HG03060 (cell line): Measurements from ENCODE around the gene KXD1.
A peak's percentile ranks its signal among the peaks of the same experiment; 100 is the strongest.
"Not testable (repeated sequence)": the region's sequence is repeated elsewhere in the genome, so short reads cannot be mapped to it uniquely, and the experiment has no call there.

Source experiments
- ATAC-seq: cut with Tn5 transposase; IDR thresholded peaks from one replicate; pipeline ENCODE4 v1.9.1; 2021; ENCODE audit warnings: low read depth, moderate number of reproducible peaks; ENCODE audit not compliant: unreplicated experiment

Gene KXD1, protein sequence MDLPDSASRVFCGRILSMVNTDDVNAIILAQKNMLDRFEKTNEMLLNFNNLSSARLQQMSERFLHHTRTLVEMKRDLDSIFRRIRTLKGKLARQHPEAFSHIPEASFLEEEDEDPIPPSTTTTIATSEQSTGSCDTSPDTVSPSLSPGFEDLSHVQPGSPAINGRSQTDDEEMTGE

DNA sequence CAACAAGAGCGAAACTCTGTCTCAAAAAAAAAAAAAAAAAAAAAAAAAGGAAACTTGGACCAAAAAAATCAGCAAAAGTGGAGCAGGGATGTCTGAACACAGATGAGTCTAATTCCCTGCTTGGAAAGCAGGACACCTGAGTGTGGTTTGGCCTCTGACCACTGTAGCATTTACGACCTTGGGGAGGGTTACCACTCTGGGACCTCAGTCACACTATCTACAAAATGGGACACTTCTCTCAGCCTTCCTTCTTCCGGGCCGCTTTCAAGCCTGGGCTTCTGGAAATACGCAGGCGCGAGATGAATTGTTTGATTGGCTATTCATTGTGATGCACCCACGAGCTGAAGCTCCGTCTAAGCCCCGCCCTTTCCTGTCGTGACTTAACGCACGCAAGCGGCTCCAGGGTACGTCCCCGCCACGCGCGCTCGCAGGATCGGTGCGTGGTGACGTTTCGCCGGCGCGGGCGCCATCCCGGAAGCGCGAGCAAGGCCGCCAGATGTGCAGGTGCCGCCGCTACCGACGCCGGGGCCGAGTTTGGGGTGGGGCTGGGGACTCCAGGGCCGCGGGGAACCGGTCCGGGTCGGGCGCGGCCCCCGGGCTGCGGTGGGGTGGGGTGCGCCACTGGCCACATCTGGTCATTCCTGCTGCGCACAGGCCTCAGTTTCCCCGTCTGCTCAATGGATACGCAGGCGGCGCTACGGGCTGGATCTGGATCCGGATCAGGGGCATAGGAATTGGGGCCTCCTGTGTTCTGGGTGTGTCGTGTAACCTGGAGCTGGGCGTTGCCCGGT, at the start of gene KXD1:
Gene KXD1 (plus strand): TSS at position 460 of the 791 bp plus-strand sequence. CDS start 4,187 bp downstream, outside the sequence.
- peak; percentile 92 for ATAC-seq

DNA sequence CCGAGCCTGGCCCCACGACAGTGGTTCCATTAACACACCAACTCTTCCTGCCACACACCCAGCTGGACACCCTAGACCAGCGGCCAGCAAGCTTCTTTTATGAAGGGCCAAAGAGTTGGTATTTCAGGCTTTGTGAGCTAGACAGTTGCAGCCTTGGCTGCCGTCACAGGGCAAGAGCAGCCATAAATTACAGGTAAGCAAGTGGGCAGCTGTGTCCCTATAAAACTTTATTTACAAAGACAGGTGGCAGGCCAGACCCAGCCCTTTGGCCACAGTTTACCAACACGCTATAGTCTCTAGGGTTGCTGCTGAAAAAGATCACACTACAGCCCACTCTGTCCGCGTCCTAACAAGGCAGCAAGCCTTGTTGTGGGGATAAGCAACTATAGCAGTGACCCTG, 49.1 kb upstream of the KXD1 start:
- no peak for ATAC-seq

DNA sequence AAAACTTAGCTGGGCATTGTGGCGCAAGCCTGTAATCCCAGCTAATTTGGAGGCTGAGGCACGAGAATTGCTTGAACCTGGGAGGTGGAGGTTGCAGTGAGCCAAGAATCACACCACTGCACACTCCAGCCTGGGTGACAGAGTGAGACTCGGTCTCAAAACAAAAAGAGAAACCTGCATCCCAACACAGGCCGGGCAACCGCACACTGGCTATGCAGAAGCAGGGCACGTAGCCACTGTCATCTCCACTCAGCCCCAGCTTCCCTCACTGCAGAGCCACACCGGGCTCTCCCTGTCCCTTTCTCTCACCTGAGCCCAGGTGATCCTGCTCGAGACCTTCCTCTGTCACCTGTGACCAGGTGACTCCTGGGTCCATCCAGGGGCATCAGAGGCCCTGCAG, 47.5 kb upstream of the KXD1 start:
- ATAC-seq = no peak

DNA sequence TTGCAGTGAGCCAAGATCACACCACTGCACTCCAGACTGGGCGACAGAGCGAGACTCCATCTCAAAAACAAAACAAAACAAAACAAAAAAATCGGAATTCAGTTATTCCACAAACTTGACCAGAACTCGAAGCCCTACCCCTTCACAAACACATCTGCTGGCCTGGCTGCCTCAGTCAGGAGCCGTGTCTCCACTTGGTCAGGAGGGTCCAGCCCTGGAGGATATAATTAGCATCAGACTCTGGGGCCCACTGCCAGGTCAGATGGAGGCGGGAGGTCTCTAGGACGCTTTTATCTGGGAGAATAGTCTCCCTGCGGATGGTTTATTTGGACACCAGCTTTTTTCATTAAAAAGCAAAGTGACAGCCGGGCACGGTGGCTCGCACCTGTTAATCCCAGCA, 43.8 kb upstream of the KXD1 start:
- ATAC-seq = no peak

DNA sequence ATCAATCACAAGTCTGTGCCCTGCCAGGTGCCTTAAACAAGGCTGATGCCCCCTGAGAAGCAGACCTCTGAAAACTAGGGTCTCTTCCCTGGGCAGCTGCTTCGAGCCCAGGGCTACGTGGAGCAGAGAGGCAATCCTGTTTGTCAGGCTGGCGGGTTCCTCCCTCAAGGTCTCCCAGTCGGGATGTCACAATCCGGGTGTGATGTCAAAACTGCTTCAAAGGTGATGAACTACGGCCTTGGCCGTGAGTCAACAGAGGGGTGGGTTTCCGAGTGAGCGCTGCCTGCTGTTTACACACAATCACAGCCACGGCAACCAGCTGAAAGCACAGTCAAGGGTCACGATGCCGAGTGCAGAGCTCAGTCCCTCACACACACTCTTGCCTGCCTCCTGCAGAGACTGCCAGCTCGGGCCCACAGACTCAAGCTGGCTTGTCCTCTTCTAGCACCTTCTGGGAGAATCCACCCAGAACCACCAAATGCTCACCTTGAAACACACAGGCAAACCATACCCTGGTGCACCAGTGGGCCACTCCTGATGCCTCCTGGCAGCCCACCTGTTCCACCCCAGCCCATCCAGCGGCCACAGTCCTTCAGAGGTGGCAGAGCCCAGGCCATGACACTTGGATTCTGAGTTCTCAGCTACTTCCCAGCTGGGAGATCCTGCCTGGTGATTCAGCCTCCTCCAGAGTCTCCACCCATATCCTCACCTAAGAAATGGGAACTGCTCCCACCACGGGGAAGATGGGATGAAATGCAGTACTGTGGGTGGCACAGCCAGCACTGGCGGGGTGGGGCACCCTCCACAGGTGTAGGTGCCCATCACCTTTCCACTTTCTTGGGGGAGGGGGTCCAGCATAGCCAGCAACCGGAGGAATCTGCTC, 42.6 kb upstream of the KXD1 start:
- no peak for ATAC-seq

DNA sequence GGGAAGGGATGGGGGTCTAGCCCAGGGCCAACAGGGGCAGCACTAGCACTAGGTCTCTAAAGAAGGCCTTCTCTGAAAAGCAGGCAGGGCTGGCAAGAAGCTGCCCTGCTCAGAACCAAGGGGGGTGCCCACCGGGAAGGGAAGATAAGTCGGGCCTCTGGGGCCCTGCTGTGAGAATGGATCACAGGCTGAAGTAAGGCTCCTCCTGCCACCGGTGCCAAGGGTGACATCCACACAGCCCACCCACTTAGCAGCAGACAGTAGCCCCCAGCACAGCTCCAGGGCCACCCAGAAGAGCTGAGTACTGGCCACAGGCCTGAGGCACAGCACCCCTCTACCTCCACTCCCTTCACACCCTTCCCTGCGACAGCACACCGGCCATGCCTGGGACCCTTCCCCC, 41.7 kb upstream of the KXD1 start:
- no peak for ATAC-seq

DNA sequence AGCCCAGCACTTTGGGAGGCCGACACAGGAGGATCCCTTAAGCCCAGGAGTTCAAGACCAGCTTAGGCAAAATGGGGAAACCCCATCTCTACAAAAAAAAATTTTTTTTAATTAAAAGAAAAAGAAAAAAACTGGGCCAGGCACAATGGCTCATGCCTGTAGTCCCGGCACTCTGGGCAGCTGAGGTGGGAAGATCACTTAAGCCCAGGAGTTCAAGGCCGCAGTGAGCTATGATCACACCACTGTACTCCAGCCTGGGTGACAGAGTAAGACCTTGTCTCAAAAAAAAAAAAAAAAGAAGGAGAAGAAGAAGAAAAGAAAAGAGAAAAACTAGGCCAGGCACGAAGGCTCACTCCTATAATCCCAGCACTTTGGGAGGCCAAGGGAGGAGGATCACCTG, 40.1 kb upstream of the KXD1 start:
- ATAC-seq = no peak

DNA sequence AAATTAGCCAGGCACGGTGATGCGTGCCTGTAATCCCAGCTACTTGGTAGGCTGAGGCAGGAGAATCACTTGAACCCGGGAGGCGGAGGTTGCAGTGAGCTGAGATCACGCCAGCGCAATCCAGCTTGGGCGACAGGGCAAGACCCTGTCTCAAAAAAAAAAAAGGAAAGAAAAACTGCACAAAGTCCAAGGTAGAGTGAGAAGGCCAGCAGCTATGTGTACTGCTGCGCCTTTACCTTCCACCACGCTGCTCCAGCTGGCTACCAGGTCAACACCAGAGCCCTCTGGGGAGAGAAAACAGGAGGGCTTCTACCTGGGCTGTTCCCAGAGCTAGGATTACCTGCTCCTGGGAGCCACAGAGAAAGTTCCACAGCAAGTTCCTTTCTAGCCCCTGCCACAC, 39.0 kb upstream of the KXD1 start:
- no peak for ATAC-seq

DNA sequence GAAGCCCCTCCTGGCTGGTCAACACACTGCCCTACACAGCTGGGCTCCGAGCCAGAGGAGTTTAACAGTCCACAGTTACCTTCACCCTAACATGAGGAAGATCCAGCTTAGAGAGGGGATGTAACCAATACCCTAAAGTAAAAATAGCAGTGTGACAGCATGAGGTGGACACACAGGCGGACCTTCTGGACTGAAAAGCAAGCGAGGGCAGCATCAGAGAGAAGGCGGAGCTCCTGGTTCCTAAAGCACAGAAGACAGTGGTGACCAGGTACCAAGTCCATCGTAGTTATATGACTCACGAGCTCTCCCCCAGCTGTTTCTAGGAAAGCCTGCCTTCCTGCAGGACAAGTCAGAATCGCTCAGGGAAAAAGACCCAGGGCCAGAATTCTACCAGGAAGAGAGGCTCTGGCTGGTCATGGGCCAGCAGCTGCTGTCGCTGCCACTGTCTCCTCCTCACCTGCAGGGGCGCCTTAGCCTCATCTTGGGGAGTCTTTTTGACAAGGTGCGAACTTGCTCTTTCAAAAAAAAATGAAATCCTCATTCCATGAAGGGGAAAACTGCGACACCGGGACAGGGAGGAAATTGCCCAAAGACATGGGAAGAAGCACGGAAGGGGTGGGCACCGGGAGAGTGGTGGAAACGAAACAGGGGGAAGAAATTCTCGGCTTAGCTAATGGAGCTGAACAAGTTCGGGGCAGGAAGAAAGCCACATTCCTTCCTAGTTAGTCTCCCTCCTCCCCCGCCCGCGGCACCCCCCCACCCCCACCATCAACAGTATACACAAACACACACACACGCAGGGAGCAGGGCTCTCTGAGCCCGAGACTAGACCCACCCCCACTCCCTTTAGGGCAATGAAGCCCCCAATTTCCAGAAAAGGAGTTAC, 37.5 kb upstream of the KXD1 start:
- no peak for ATAC-seq

DNA sequence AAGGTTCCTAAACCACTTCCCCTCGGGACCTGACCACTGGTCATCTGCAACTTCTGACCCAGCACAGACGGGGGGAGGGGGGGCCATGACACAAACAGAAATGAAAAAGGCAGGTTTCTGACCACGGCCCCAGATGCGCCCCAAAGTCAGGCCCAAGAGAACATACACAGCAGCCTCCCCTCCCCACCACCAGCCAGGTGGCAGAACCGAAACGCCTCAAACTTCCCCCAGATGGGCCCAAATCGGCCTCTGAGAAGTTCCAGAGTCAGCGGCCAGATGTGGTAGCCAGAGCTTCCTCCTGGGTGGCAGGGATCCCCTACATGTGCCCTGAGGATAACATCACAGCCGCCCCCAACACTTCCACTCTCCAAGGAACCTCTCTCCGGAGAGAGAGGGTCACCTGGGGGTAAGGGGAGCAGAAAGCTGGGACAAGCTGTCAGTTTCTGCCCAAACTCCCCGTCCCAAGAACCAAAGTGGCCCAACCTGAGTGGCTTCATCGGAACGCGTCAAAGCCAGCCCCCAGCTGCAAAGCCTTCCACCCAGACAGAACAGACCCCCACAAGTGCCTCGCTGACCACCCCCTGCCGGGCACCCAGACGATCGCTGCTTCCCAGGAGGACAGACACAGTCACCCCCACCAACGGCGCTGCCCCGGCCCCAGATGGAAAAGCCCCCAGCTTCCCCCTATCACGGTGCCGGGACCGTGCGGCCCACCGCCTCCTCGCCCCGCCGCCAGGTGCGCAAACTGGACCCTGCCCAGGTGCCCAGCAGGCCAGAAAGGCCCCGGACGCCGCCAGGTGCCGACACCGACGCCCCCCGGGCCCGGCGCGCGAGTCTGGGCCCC, 36.6 kb upstream of the KXD1 start:
- ATAC-seq = no peak

DNA sequence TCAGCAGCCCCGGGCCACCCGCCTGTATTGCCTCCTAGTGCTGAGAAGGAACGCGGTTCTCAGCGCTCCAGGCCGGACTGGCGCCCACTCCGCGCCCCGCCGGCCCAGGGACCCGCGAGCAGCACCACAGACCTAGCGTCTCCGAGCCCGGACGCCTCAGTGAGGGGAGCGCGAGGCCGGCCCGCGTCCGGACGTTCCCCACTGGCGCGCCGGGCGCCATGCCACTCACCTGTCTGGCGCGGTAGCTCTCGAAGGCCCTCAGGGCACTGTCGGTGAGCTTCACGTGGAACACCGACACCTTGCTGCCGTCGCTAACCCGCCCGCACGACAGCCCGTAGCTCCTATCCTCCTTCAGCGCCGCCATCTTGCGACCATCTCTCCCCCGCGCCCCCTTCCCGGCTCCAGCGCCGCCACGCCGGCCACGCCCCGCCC, 36.0 kb upstream of the KXD1 start, which contains the start of gene ELL:
Gene ELL (minus strand): TSS at position 379 of the 432 bp plus-strand sequence. CDS start 15 bp downstream, at position 364.
- no peak for ATAC-seq

DNA sequence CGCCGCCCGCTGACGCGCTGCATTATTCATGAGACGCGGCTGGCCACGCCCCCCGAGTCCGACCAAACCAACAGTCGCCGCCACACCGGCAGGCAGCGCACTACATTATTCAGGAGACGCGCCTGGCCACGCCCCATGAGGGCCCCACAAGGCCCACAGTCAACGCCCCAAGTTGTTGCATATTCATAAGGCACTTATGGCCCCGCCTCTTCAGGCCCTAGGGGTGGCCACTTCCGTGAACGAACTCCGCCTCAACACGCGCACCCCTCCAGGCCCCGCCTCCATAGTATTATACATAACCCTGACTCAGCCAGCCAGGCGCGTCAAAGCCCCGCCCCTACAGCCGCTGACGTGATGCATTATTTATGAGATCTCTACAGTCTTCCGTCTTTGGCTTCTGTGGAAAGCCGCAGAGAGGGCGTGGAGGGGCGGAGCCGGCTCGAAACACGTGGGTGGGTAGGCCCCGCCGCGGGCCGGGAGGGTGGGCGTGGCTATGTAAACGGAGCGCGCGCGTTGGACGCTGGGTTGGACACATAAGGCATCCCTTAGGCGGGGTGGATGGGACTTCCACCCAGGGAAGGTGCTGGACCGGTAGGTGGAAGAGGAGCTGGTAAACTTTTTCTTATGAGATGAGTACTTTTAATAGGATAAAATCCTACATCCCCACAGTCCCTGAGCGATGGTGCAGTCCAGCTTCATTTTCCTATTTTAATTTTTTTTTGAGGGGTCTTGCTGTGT, 35.4 kb upstream of the KXD1 start:
- ATAC-seq = peak; percentile 72

DNA sequence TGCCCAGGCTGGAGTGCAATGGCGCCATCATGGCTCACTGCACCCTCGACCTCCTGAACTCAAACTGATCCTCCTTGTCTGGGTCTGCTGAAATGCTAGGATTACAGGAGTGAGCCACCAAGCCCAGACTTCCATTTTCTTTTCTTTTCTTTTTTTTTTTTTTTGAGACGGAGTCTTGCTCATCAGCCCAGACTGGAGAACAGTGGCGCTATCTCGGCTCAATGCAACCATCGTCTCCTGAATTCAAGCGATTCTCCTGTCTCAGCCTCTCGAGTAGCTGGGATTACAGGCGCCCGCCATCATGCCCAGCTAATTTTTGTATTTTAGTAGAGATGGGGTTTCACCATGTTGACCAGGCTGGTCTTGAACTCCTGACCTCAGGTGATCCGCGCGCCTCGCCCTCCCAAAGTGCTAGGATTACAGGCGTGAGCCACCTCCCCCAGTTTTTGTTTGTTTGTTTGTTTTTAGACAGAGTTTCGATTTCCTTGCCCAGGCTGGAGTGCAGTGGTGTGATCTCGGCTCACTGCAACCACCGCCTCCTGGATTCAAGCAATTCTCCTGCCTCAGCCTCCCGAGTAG, 34.7 kb upstream of the KXD1 start:
- not testable (repeated sequence) for ATAC-seq

DNA sequence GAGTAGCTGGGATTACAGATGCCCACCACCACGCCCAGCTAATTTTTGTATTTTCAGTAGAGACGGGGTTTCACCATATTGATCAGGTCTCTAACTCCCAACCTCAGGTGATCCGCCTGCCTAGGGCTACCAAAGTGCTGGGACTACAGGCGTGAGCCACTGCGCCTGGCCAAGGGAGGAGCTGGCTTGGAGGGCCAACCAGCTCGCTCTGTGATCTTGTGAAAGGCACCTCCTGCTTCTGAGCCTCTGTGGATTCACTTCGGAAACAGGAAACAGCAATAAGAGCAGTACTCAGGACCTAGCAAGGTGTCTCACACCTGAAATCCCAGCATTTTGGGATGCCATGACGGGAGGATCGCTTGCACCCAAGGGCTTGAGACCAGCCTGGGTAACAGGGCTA, 33.8 kb upstream of the KXD1 start:
- ATAC-seq = no peak

DNA sequence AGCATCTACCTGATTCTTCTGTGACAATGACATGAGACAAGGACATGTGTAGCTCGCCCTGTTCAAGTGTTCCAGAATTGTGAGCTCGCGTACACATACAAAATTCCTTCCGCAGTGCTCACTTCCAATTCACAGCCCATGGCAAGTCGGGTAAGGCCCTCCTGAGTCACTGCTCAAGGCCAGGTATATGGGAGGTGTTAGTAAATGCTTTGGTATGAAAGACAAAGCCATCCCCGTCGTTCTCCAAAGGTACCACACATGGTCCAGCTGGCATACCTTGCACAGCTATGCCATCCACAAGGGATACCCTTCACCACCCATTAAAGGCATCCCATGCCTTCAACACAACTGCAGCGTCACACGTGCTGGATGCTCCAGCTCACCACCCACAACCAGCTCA, 31.4 kb upstream of the KXD1 start:
- ATAC-seq = no peak

DNA sequence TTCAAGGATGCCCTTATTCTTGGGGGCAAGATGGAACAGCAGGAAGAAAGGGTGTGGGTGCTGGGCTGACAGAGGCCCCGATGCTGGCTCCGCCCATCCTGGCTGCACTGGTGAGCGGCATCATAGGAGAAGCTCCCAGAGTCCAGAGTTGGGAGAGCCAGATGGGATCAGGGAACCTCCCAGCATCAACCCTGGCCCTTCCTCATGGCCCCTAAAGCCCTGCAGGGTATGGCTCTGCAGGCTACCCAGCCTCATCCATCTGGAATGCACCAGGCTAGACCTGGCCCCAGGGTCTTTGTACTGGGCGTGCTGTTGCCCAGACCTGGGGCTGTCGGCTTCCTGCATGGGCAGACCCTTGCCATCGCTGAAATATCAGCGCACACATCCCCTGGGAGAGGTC, 27.9 kb upstream of the KXD1 start:
- ATAC-seq = no peak

DNA sequence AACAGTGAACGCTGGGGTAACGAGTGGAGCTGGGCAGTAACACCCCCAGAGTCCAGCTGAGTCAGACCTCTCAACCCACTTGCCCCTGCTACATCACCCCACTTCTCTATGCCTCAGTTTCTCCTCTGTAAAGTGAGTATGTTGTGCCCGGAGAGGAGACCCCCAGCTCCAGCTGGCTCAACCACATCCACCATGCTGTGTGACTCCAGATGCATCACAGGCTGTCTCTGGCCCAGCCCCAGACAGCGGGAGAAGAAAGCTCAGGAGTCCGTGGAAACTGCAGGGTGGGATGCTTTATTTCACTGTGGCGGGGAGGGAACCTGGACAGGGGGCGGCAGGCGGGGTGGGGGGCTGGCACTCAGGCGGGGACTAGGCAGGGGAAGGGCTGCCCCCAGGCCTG, 26.2 kb upstream of the KXD1 start:
- no peak for ATAC-seq

DNA sequence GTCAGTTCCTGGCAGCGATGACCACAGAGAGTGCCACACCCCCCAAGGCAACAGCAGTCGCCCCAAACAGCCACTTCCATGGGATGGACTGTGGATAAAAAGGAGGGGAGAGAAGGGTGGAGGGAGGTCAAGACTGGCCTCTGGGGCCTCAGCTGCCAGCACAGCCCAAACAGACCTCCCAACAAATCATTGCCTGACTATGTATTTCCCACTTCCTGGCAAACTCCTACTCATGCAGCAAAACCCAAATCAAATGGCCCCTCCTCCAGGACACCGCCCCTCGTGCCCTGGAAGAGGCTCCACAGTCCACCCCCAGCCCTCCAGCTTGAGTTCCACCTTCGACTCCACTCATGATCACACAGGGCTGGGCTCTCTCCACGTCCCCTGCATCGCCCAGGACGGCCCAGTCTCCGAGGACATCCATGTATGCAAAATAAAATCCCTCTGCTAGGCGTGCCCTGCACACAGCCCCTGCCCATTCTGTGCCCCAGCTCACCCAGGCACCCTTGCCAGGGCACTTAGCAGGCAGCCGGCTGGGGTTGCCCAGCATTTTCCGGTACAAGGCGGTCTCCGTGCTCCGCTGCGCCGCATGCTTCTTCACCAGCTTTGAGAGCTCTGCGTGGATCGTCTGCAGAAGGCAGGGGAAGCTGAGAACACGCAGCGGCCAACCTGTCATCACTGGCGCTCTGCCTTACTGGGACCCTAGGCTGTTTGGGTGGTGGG, 25.3 kb upstream of the KXD1 start:
- ATAC-seq = no peak
